Muscle layer of colon (tissue), 2 donors: ENCODE data around the gene DDX39A.
"Not testable (repeated sequence)": the region's sequence is repeated elsewhere in the genome, so short reads cannot be mapped to it uniquely, and the experiment has no call there.

Experiments
- H3K27ac ChIP-seq: one replicate; pipeline ENCODE4 v1.7.0; 2013; ENCODE audit warnings: low read depth, mild to moderate bottlenecking, low read length, moderate library complexity
- H3K27me3 ChIP-seq, 2 donors: one replicate each; pipeline ENCODE4 v1.7.0; 2013; ENCODE audit warnings: low read length in 2 of 2, mild to moderate bottlenecking in 2 of 2; ENCODE audit not compliant: insufficient read depth in 2 of 2, control insufficient read depth in 1 of 2
- H3K36me3 ChIP-seq: one replicate; pipeline ENCODE4 v1.7.0; 2013; ENCODE audit warnings: mild to moderate bottlenecking, low read length; ENCODE audit not compliant: insufficient read depth
- H3K4me1 ChIP-seq: one replicate; pipeline ENCODE4 v1.7.0; 2013; ENCODE audit warnings: mild to moderate bottlenecking, low read length; ENCODE audit not compliant: insufficient read depth
- H3K4me3 ChIP-seq, 2 donors: one replicate each; pipeline ENCODE4 v1.7.0; 2013; ENCODE audit warnings: low read length in 2 of 2, low read depth in 1 of 2, mild to moderate bottlenecking in 1 of 2, moderate library complexity in 1 of 2
- H3K9ac ChIP-seq: one replicate; pipeline ENCODE4 v1.7.0; 2013; ENCODE audit warnings: low read length
- H3K9me3 ChIP-seq: one replicate; pipeline ENCODE4 v1.7.0; 2013; ENCODE audit warnings: mild to moderate bottlenecking, low read length
- donor health status: abdominal sarcoma.
- donor health status: Adenocarcinoma of cecum.

DDX39A gene

DNA sequence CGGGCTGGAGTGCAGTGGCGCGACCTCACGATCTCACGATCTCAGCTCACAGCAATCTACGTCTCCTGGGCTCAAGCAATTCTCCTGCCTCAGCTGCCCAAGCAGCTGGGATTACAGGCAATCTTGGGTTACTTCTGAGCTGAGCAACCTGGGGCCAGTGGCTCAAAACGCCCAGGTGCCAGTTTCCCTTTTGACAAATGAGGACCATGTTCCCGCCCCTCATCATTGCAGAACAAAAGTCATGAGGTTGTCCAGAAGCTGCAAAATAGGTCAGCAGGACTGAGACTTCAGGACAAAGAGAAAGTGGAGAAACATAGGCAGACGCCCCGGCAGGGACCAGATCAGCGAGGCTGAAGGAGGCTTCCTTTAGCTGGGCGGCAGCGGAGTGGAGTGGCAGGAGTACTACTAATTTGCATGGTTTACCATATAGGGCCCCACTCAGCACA, 41.2 kb downstream of the DDX39A start:
- H3K4me3 ChIP-seq, result no peak overlapping the region
- no peaks in the 10 kb centered on the region for H3K9me3 ChIP-seq
- no peak overlapping the region for H3K27ac ChIP-seq
- no peaks in the 10 kb centered on the region for H3K27me3 ChIP-seq
- H3K4me1 ChIP-seq, result peaks cover 46% of the 10 kb centered on the region
- no peak overlapping the region for H3K9ac ChIP-seq
- no peaks in the 10 kb centered on the region for H3K36me3 ChIP-seq

DNA sequence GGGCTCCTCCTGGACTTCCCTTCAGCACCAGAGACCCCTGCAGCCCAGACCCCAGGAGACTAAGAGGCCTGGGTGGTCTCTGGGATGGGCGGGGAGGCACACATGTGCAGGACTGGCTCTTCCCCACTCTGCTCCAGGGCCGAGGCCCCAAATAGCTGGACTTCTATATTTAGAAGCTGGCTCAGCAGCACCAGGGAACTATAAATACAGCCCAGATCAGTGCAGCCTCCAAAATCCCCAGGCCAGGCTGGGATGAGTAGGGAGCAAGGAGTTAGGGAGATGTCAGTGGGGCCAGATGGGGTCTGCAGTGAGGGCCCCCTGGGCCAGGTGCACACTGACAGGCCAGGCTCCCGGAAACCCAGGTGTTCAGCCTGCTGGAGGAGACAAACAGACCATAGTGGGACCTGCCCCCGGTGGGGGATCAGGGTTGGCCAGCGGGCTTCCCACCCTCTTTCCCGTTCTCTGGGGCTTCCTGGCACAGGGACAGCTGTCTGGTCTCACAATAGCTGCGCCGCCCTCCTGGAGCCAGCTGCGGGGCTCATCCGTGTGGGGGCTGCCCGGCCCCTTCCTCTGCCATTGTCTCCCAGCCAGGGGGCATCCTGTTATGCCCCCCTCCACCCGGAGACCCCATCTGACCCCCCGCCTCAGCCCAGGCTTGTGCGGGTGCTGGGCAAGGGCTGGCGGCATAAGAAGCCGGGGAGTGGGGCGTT, 43.4 kb downstream of the DDX39A start:
- no peak overlapping the region for H3K9ac ChIP-seq
- H3K27me3 ChIP-seq, result no peaks in the 10 kb centered on the region
- peak overlapping the region; percentile 70 for H3K27ac ChIP-seq
- peak overlapping the region; percentile 1 to 10 for H3K4me3 ChIP-seq
- peaks cover 34% of the 10 kb centered on the region for H3K4me1 ChIP-seq
- no peaks in the 10 kb centered on the region for H3K9me3 ChIP-seq
- H3K36me3 ChIP-seq, result no peaks in the 10 kb centered on the region

- Histone ChIP-seq H3K4me1 (peaks cover 28% of the 10 kb centered on the region), H3K27ac (peak overlapping the region; percentile 70), H3K27me3 (no peaks in the 10 kb centered on the region), H3K9ac (no peak overlapping the region), H3K4me3 (peak overlapping the region; percentile 1 to 9), H3K9me3 (no peaks in the 10 kb centered on the region), H3K36me3 (no peaks in the 10 kb centered on the region)
Measured at GRCh38 chr19:14375055-14375581, 44.0 kb downstream of the DDX39A start.

GRCh38 chr19:14374313-14374712, 44.8 kb downstream of the DDX39A start:
- peaks cover 20% of the 10 kb centered on the region for H3K4me1 ChIP-seq
- not testable (repeated sequence) for H3K9me3 ChIP-seq, H3K27me3 ChIP-seq

DNA sequence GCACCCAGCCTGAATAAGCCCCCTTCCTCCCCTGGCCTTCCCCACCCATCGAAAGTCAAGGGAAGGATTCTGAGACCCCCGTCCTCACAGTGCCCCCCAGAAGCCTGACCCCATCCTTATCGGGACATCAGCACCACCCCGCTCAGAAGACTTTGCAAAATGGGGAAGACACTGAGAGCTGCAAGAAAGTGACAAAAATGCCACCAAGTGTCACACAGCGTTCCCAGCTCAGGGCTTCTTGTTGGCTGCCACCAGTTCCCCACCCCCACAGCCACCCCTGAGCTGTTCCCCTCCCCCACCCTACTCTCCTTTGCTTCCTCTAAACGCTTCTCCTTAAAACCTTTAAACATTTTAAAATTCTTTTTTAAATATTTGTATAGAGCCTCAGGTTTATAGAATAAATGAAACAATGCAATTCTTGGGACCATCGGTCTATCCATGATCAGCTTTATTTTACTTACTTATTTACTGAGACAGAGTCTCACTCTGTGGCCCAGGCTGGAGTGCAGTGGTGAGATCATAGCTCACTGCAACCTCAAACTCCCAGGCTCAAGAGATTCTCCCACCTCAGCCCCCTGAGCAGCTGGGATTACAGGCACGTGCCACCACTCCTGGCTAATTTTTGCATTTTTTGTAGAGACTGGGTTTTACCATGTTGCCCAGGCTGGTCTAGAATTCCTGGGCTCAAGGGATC, 46.6 kb downstream of the DDX39A start:
- not testable (repeated sequence) for H3K4me3 ChIP-seq, H3K9me3 ChIP-seq, H3K27ac ChIP-seq, H3K36me3 ChIP-seq, H3K27me3 ChIP-seq, H3K9ac ChIP-seq
- H3K4me1 ChIP-seq, result peaks cover 13% of the 10 kb centered on the region

More at GRCh38 chr19:14374313-14374712, 44.8 kb downstream of the DDX39A start:
- H3K36me3 ChIP-seq, H3K9ac ChIP-seq, H3K4me3 ChIP-seq, H3K27ac ChIP-seq: not testable (repeated sequence)

- Histone ChIP-seq H3K4me3 (no peak overlapping the region), H3K27ac (no peak overlapping the region), H3K36me3 (no peaks in the 10 kb centered on the region), H3K27me3 (no peaks in the 10 kb centered on the region), H3K9ac (no peak overlapping the region), H3K9me3 (no peaks in the 10 kb centered on the region), H3K4me1 (peaks cover 18% of the 10 kb centered on the region)
Measured at GRCh38 chr19:14371301-14371821, 47.8 kb downstream of the DDX39A start.

- peaks cover 14% of the 10 kb centered on the region for H3K4me1 ChIP-seq
- H3K36me3 ChIP-seq, result no peaks in the 10 kb centered on the region
- no peaks in the 10 kb centered on the region for H3K27me3 ChIP-seq
Measured at GRCh38 chr19:14370940-14371280, 48.2 kb downstream of the DDX39A start.

DNA sequence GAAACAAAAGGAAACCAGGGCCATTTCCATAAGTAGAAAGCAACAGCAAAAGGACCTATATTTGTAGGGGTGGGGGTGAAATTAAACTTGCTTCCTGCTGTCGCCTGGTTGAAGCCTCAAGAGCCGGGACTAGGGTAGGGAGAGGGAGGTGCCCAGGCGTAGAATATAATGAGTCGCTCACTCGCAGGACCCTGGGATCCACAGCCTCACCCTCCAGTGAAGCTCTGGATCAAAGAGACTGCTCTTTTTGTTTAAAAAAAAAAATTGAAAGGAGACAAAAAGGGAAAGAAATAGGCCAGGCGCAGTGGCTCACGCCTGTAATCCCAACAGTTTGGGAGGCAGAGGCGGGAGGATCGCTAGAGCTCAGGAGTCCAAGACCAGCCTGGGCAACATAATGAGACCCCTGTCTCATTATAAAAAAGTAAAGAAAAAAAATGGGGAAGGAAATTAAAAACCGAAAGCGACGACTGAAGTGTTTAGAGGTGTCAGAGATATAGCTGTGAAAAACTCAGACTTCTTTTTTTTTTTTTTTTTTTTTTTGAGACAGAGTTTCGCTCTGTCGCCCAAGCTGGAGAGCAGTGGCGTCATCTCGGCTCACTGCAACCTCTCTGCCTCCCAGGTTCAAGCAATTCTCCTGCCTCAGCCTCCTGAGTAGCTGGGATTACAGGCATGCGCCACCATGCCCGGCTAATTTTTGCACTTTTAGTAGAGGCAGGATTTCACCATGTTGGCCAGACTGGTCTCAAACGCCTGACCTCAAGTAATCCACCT, 48.8 kb downstream of the DDX39A start:
- Histone ChIP-seq H3K27ac (no peak overlapping the region), H3K27me3 (no peaks in the 10 kb centered on the region), H3K36me3 (no peaks in the 10 kb centered on the region), H3K4me3 (no peak overlapping the region), H3K4me1 (peaks cover 8% of the 10 kb centered on the region), H3K9ac (no peak overlapping the region), H3K9me3 (no peaks in the 10 kb centered on the region)

More at GRCh38 chr19:14370940-14371280, 48.2 kb downstream of the DDX39A start:
- Histone ChIP-seq H3K27ac (no peak overlapping the region), H3K4me3 (no peak overlapping the region), H3K9me3 (no peaks in the 10 kb centered on the region), H3K9ac (no peak overlapping the region)

DNA sequence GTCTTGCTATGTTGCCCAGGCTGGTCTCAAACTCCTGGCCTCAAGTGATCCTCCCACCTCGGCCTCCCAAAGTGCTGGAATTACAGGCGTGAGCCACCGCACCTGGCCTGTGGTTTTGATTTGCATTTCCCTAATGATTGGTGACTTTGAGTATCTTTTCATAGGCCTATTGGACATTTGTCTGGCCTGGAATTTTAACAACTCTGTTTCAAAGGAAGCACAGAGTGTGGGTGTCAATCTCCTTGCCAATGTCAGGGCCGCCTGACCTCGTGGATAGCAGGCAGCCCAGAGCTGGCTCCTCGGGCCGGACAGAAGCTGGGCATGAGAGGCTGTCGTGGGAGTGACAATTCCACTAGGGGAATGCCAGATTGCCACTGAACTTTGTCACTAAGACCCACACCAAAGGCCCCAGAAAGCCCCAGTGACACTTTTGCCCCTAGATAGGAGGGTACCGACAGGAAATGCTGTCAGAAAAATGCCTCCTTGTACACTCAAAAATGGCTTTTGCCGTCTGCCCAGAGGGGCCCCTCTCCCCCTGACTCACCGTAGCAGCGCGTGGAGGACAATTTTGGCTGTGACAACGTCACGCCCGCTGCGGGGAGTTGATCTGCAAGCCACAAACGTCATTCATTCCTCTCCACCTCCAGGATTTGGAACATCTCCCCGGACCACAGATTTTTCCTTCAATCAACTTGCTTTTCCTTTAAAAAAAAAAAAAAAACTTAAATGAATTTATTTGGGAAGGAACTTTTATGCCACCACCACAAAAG, 49.6 kb downstream of the DDX39A start:
- H3K9ac ChIP-seq, result no peak overlapping the region
- H3K36me3 ChIP-seq, result no peaks in the 10 kb centered on the region
- H3K4me3 ChIP-seq, result no peak overlapping the region
- peaks cover 6% of the 10 kb centered on the region for H3K4me1 ChIP-seq
- no peaks in the 10 kb centered on the region for H3K27me3 ChIP-seq
- no peaks in the 10 kb centered on the region for H3K9me3 ChIP-seq
- H3K27ac ChIP-seq, result no peak overlapping the region

DNA sequence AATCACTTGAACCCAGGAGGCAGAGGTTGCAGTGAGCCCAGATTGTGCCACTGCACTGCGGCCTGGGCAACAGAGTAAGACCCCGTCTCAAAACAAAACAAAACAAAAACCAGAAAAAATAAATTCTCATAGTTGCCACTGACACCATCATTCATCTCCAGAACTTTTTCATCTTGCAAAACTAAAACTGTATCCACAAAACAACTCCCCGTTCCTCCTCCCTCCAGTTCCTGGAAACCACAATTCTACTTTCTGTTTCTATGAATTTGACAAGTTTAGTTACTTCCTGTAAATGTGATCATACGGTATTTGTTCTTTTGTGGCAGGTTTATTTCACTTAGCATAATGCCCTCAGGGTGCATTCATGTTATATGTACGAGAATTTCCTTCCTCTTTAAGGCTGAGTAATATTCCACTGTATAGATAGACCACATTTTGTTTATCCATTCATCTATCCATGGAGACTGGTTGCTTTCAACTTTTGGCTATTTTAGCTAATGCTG, 51.1 kb downstream of the DDX39A start:
- Histone ChIP-seq H3K36me3 (no peaks in the 10 kb centered on the region), H3K4me1 (peaks cover 13% of the 10 kb centered on the region), H3K27ac (no peak overlapping the region), H3K27me3 (no peaks in the 10 kb centered on the region), H3K9ac (no peak overlapping the region), H3K4me3 (no peak overlapping the region), H3K9me3 (no peaks in the 10 kb centered on the region)
